OCI-LY7 (cell line): ENCODE measurements around the gene EHD4.

ENCODE experiments used
- CTCF ChIP-seq: fragments of 200-600 bp; sonication (generic); conservative IDR thresholded peaks from 2 replicates; pipeline ENCODE4 v1.5.1; 2014; ENCODE audit warnings: mild to moderate bottlenecking, antibody characterized with exemption, low read length, moderate library complexity, mixed read lengths
- EZH2phosphoT487 ChIP-seq: fragments of 200-600 bp; sonication (generic); IDR thresholded peaks from 2 replicates; pipeline ENCODE4 v1.6.1; 2018; ENCODE audit warnings: low read depth, borderline replicate concordance, mild to moderate bottlenecking, mixed run types, antibody characterized with exemption, low read length, moderate library complexity, mixed read lengths

DNA sequence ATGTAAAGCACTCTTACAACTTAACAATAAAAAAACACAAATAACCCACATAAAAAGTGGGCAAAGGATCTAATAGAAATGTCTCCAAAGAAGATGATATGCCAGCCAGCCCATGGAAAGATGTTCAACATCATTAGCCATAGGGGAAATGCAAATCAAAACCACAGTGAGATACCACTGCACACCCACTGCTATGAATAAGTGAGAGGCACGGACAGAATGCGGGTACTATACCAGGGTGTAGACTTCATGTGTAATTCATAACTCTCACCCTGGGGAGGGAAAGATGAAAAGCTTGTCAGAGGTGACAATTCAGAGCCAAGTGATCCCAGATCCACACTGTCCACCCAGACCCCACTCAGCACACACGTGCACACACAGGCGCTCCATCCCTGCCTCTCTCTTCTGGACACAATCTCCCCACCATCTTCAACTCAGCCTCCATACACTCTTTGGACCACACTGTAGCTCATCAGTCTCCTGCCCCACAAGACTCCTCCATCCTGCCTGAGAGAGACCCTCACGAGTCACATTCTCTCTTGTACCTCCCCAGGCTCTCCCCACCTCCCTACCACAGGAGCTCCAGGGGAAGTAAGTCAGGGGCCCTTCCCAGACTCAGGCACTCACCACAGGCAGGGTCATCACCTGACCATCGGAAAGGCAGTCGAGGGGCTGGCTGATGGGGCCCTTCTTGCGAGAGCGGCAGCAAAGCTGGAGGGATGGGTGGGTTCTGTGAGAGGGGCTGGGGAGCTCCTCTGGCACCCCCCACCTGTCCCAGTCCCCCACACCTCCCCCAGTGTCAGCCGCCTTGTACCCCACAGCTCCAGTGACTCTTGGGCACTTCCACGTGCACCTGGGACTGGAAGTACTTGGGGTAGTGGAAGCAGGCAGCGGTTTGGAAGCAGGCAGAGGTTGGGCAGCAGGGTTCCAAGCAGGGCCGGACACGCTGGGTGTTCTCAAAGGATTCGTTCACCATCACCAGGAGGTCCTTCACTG lies 27.2 kb upstream of the EHD4 start:
- TF ChIP-seq CTCF (no peak), EZH2phosphoT487 (no peak)
